ENCODE measurements around the gene TRPM5.

Gene TRPM5

DNA sequence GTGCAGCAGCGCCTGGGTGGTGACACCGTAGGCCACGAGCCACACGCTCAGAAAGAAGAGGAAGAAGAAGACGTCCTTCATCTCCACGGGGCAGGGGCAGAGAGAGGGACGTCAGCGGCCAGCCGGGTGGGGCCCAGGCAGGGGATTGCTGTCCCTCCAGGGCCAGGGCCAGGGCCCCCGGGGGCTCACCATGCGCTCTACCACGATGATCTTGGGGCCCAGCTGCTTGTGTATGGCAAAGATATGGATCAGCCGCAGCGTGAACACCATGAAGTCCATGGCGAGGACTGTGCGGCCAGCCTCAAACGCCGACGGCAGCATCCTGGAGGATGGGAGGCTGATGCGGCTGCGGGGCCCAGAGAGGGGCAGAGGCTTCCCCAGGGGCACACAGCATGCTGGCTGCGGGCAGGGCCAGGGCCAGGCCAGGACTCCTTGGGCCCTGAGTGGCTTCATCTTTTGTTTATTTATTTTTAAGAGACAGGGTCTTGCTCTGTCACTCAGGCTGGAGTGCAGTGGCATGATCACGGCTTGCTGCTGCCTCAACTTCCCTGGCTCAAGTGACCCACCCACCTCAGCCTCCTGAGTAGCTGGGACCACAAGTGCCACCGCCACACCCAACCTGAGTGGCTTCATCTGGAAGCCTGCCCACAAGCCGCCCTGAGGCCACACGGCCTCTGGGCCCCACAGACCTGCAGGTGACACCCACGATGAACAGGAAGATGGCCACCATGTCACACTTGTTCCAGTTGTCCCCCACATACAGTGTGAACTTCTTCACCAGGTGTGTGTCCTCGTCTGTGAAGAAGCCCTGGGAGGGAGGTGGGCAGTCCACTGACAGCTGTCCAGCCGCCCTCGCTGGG, 32.6 kb downstream of the TRPM5 start:
- no peak for DNase-seq (ENCODE audit: extremely low spot score)
- ChIA-PET CTCF (interaction anchor here (1.6 to 2.3 kb wide), 3 partner anchors 9 to 107 kb away, joined by 5 to 10 read pairs (median 6); no protein-coding TSS in a partner anchor), POLR2A (no interaction called here)
- TF ChIP-seq, protein P1, sequence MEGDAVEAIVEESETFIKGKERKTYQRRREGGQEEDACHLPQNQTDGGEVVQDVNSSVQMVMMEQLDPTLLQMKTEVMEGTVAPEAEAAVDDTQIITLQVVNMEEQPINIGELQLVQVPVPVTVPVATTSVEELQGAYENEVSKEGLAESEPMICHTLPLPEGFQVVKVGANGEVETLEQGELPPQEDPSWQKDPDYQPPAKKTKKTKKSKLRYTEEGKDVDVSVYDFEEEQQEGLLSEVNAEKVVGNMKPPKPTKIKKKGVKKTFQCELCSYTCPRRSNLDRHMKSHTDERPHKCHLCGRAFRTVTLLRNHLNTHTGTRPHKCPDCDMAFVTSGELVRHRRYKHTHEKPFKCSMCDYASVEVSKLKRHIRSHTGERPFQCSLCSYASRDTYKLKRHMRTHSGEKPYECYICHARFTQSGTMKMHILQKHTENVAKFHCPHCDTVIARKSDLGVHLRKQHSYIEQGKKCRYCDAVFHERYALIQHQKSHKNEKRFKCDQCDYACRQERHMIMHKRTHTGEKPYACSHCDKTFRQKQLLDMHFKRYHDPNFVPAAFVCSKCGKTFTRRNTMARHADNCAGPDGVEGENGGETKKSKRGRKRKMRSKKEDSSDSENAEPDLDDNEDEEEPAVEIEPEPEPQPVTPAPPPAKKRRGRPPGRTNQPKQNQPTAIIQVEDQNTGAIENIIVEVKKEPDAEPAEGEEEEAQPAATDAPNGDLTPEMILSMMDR (IDR thresholded peaks at IDR 0.05; ENCODE audit: control extremely low read depth, extremely low read depth, low read depth, missing control alignments): no peak

DNA sequence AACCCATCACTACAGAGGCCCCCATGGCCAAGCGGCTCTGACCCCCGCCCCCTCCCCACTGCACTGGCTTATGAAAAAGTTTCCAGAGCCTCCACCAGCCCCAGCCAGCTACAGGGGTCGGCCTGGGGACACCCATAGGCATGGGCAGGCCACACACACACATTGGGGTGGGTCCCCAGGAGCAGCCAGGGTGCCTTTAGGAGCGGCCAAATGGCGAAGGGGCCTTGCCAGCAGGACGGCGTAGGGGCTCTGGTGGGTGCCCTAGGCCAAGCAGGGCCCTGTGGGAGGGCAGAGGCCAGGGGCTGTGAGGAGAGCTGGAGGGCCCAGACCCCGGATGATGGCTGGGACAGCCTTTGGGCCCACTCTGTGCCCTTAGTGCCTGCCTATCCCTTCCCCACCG, 33.7 kb downstream of the TRPM5 start:
- POLR2A ChIA-PET: no interaction called here
- CTCF ChIA-PET: interaction anchor here (1.0 to 2.3 kb wide), 3 partner anchors 10 to 213 kb away, joined by 3 to 8 read pairs (median 6); no protein-coding TSS in a partner anchor

DNA sequence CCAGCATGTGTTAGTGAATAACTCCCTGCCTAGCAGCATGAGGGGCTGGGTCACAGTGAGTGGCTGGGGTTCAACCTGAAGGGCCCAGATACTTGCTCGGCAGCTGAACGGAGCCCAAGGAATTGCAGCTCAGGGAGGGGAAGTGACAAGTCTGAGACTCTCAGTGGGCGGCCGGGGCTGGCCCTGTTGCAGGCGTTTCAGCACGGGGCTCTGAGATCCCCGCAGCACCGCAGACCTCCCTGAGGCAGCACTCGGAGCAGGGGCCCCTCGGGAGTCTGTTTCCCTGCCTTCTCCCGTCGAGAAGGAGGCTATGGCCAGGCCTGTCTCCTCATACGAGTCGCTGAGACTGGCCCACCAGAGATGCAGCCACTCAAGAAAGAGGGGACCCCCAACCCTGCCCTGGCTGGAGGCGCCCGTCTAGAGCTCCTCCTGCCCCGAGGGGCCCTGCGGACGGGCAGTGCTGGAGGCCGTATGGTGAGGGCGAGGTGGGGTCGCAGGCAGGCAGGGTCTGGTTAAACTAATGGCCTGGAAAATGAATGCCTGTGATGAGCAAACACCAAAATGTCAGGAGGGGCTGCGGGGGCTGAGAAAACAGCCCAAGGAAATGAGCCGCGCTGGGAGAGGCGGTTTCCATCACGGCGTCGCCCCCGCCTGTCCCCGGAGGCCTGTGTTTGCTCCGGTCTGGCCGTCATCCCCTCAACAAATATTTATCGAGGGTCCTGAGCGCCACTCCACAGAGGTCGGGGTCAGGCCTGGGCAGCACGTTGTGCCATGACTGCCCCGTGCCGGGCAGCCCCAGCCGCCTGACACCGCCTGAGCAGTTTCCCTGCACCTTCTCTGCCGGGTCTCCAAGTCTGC, 34.5 kb downstream of the TRPM5 start:
- ChIA-PET POLR2A (interaction anchor here (0.9 kb wide), 1 partner anchor 11 kb away, joined by 3 read pairs; no protein-coding TSS in a partner anchor), CTCF (interaction anchor here (1.0 to 2.3 kb wide), 4 partner anchors 10 to 212 kb away, joined by 3 to 10 read pairs (median 8); partner anchors contain the start of gene TSSC4)
- no peak for DNase-seq (ENCODE audit: extremely low spot score)
- TF ChIP-seq, protein P1 (IDR thresholded peaks at IDR 0.05; ENCODE audit: control extremely low read depth, extremely low read depth, low read depth, missing control alignments): no peak

More for the DNA sequence above, 33.7 kb downstream of the TRPM5 start:
- no peak for DNase-seq (ENCODE audit: extremely low spot score)
- TF ChIP-seq, protein P1 (IDR thresholded peaks at IDR 0.05; ENCODE audit: control extremely low read depth, extremely low read depth, low read depth, missing control alignments): no peak

DNA sequence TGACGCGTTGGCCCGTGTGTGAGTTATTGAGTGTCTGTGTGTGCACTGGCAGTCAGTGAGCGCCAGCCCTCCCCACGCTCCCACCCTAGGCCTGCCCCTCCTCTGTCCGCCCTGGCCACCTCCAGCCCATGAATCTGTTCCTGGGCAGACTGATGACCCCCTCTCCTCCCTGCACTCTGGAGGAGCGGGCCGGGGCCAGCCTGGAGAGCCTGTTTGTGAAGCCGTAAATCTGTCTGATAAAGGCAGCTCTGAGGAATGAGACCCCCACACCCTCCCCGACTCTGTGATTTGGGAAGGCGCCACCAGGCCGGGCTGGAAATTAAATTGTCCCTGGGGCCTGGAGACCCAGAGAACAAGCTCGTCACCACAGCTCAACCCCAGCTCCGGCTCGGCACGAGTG, 35.2 kb downstream of the TRPM5 start:
- POLR2A ChIA-PET: interaction anchor here (0.9 kb wide), 1 partner anchor 10 kb away, joined by 3 read pairs; no protein-coding TSS in a partner anchor

DNA sequence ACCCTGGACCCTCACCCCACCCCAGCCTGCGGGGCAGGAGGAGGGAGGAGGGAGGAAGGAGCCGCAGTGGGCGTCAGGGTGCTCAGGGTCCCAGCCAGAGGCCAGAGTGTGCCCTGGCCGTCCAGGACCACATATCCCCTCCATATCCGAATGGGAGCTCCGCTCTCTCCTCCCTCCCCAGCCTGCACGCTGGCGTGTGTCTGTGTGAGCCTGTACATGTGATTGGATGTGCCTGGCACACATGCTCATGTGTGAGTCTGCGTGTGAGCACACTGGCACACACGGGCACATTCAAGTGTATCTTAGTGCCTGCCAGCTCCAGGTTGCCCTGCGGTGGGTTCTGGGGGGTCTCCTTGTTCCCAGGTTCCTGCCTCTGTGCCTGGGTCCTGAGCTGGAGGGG, 35.6 kb downstream of the TRPM5 start:
- ChIA-PET POLR2A (no interaction called here), CTCF (interaction anchor here (0.8 to 2.3 kb wide), 4 partner anchors 9 to 103 kb away, joined by 3 to 10 read pairs (median 8); partner anchors contain the start of gene TSSC4)
- TF ChIP-seq, protein P1 (IDR thresholded peaks at IDR 0.05; ENCODE audit: control extremely low read depth, extremely low read depth, low read depth, missing control alignments): no peak
- no peak for DNase-seq (ENCODE audit: extremely low spot score)

More for the DNA sequence above, 35.2 kb downstream of the TRPM5 start:
- TF ChIP-seq, protein P1 (IDR thresholded peaks at IDR 0.05; ENCODE audit: control extremely low read depth, extremely low read depth, low read depth, missing control alignments): no peak
- CTCF ChIA-PET: interaction anchor here (1.5 to 2.3 kb wide), 3 partner anchors 9 to 104 kb away, joined by 8 to 10 read pairs (median 8); partner anchors contain the start of gene TSSC4
- DNase-seq (ENCODE audit: extremely low spot score): no peak

DNA sequence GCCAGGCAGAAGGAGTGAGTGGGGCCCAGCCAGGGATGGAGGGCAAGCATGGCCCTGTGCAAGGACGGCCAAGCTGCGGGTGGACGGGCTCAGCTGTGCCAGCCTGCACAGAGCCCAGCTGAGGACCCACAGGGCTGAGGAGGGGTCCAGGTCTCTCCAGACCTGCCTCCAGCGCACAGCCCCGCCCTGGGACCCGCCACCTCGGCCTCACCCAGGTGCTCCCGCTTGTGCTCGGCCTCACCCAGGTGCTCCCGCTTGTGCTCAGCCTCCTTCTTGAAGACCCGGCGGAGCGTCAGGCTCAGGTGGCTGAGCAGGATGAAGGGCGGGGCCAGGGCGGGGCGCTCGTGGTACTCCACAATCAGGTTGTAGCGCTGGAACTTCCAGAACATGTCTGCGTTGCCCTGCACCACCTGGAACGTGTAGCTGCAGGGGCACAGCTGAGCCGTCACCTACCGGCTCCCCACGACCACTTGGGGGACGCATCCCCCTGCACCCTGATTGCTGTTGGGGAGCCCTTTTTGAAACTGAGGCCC, 37.4 kb downstream of the TRPM5 start:
- TF ChIP-seq, protein P1 (IDR thresholded peaks at IDR 0.05; ENCODE audit: control extremely low read depth, extremely low read depth, low read depth, missing control alignments): no peak
- CTCF ChIA-PET: interaction anchor here (1.2 kb wide), 1 partner anchor 102 kb away, joined by 3 read pairs; no protein-coding TSS in a partner anchor
- POLR2A ChIA-PET: no interaction called here

More for the DNA sequence above, 37.4 kb downstream of the TRPM5 start:
- no peak for DNase-seq (ENCODE audit: extremely low spot score)
